Activated CD4-positive, alpha-beta memory T cell treated with anti-CD3 and anti-CD28 coated beads, Interleukin-2, amount 10 ng/mL, durations not matched to agents 7 days and 5 days (primary cell): ENCODE measurements around the gene RNF114. TPM values are rescaled to one million over a fixed set of nuclear protein-coding genes. Genes with fewer than 3 reads are reported as not detected.

ENCODE experiments used
- CTCF ChIA-PET: fragments of 350-600 bp; sonication (Branson Sonifier 250); formaldehyde crosslinking; loops from one replicate; lab custom pipeline; 2021; ENCODE audit warnings: antibody characterized with exemption, inconsistent platforms; lab: Charles Lee
- POLR2A ChIA-PET: fragments of 350-600 bp; sonication (Branson Sonifier 250); formaldehyde crosslinking; loops from one replicate; lab custom pipeline; 2021; ENCODE audit warnings: antibody characterized with exemption; lab: Charles Lee
- DNase-seq: peaks from one replicate; pipeline ENCODE4 v3.0.0-alpha.2; 2020
- H3K27ac Mint-ChIP-seq: one replicate; pipeline ENCODE4 v1.8.0; 2021; ENCODE audit warnings: mild to moderate bottlenecking, mixed read lengths
- H3K27me3 Mint-ChIP-seq: one replicate; pipeline ENCODE4 v1.8.0; 2021; ENCODE audit warnings: mixed read lengths
- H3K36me3 Mint-ChIP-seq: one replicate; pipeline ENCODE4 v1.8.0; 2021; ENCODE audit warnings: low read depth, mixed read lengths
- H3K4me1 Mint-ChIP-seq: one replicate; pipeline ENCODE4 v1.8.0; 2021; ENCODE audit warnings: mixed read lengths
- H3K4me3 Mint-ChIP-seq: one replicate; pipeline ENCODE4 v1.8.0; 2021; ENCODE audit warnings: mild to moderate bottlenecking, mixed read lengths
- H3K9me3 Mint-ChIP-seq: one replicate; pipeline ENCODE4 v1.8.0; 2021; ENCODE audit warnings: mixed read lengths
- total RNA-seq, 2 experiments: library from RNA; stranded (reverse); gene quantifications; one replicate each; pipeline ENCODE4 v1.2.3, GENCODE V29; 2021

The RNF114 gene, protein sequence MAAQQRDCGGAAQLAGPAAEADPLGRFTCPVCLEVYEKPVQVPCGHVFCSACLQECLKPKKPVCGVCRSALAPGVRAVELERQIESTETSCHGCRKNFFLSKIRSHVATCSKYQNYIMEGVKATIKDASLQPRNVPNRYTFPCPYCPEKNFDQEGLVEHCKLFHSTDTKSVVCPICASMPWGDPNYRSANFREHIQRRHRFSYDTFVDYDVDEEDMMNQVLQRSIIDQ
- 10 to 100 TPM; 66.4 to 76.4 TPM for total RNA-seq

- Mint-ChIP-seq H3K4me1 (peaks cover 52% of the 10 kb centered on the region), H3K27ac (peak within 1 kb of the TSS; percentile 91), H3K27me3 (no peaks in the 10 kb centered on the region), H3K9me3 (no peaks in the 10 kb centered on the region), H3K36me3 (peaks cover 24% of the 10 kb centered on the region), H3K4me3 (peak within 1 kb of the TSS; percentile 91)
- ChIA-PET POLR2A (interaction anchor here (0.7 to 2.4 kb wide), 18 partner anchors 10 to 607 kb away, joined by 3 to 26 read pairs (median 3); partner anchors contain the start of genes PEDS1, SLC9A8, SPATA2 and UBE2V1), CTCF (interaction anchor here (0.6 to 1.8 kb wide), 13 partner anchors 8 to 340 kb away, joined by 3 to 9 read pairs (median 3); partner anchors contain the start of genes PEDS1 and UBE2V1)
- peak; percentile 92 for DNase-seq
Observed at GRCh38 chr20:49936153-49937026, at the start of gene RNF114. RNF114 (plus strand) TSS chr20:49936397; CDS start chr20:49936413, 16 bp downstream.

DNA sequence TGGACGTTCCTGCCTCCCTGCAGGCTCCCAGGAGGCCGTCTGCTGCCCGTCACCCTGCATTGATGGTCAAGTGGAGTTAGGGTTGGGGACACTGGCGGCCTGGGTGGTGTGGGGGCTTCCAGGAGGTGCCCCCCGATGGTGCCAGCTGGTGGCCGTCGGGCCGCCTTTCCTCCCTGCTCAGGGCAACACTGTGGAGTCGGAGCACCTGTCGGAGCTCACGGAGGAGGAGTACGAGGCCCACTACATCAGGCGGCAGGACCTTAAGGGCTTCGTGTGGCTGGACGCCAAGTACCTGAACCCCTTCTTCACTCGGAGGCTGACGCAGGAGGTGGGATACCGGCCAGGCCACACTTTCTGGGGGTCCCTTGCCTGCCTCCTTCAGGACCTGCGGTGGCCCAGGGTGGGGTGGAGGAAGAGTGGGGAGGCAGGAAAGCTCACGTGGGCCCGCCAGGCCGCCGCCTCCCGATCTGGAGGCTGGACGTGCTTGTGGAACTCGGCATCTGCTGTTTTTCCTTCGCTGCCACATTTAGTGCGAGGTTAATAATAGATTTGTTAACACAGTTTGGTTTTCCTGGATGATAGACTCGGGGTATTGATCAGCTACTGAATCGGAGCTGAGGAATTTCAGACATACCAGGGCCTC is 49.5 kb upstream of the RNF114 start:
- no peak overlapping the region for H3K27ac Mint-ChIP-seq
- no peak for DNase-seq
- peaks cover 6% of the 10 kb centered on the region for H3K4me1 Mint-ChIP-seq
- H3K27me3 Mint-ChIP-seq: no peaks in the 10 kb centered on the region
- ChIA-PET POLR2A (interaction anchor here (1.2 kb wide), 1 partner anchor 277 kb away, joined by 4 read pairs; no protein-coding TSS in a partner anchor), CTCF (interaction anchor here (0.6 to 3.8 kb wide), 8 partner anchors 9 to 280 kb away, joined by 3 to 16 read pairs (median 4); partner anchors contain the start of gene SPATA2)
- no peaks in the 10 kb centered on the region for H3K9me3 Mint-ChIP-seq
- no peak overlapping the region for H3K4me3 Mint-ChIP-seq
- peaks cover 54% of the 10 kb centered on the region for H3K36me3 Mint-ChIP-seq

- ChIA-PET POLR2A (interaction anchor here (1.2 kb wide), 1 partner anchor 277 kb away, joined by 4 read pairs; no protein-coding TSS in a partner anchor), CTCF (interaction anchor here (0.7 to 3.8 kb wide), 15 partner anchors 10 to 321 kb away, joined by 3 to 16 read pairs (median 4); partner anchors contain the start of gene SPATA2)
- peaks cover 15% of the 10 kb centered on the region for H3K4me1 Mint-ChIP-seq
- H3K36me3 Mint-ChIP-seq: peaks cover 47% of the 10 kb centered on the region
- H3K27me3 Mint-ChIP-seq: no peaks in the 10 kb centered on the region
- no peak for DNase-seq
- no peaks in the 10 kb centered on the region for H3K9me3 Mint-ChIP-seq
- H3K27ac Mint-ChIP-seq: no peak overlapping the region
- no peak overlapping the region for H3K4me3 Mint-ChIP-seq
Observed at GRCh38 chr20:49887251-49888211, 48.7 kb upstream of the RNF114 start.

- Mint-ChIP-seq H3K4me3 (no peak overlapping the region), H3K4me1 (peaks cover 23% of the 10 kb centered on the region), H3K27ac (peak overlapping the region; percentile 8), H3K9me3 (no peaks in the 10 kb centered on the region), H3K27me3 (no peaks in the 10 kb centered on the region), H3K36me3 (peaks cover 45% of the 10 kb centered on the region)
- POLR2A ChIA-PET: interaction anchor here (1.2 kb wide), 1 partner anchor 278 kb away, joined by 4 read pairs; no protein-coding TSS in a partner anchor
- DNase-seq: peak; percentile 62
- CTCF ChIA-PET: interaction anchor here (0.9 to 3.8 kb wide), 14 partner anchors 11 to 322 kb away, joined by 3 to 16 read pairs (median 3); no protein-coding TSS in a partner anchor
Observed at GRCh38 chr20:49888212-49889000, 47.8 kb upstream of the RNF114 start.

DNA sequence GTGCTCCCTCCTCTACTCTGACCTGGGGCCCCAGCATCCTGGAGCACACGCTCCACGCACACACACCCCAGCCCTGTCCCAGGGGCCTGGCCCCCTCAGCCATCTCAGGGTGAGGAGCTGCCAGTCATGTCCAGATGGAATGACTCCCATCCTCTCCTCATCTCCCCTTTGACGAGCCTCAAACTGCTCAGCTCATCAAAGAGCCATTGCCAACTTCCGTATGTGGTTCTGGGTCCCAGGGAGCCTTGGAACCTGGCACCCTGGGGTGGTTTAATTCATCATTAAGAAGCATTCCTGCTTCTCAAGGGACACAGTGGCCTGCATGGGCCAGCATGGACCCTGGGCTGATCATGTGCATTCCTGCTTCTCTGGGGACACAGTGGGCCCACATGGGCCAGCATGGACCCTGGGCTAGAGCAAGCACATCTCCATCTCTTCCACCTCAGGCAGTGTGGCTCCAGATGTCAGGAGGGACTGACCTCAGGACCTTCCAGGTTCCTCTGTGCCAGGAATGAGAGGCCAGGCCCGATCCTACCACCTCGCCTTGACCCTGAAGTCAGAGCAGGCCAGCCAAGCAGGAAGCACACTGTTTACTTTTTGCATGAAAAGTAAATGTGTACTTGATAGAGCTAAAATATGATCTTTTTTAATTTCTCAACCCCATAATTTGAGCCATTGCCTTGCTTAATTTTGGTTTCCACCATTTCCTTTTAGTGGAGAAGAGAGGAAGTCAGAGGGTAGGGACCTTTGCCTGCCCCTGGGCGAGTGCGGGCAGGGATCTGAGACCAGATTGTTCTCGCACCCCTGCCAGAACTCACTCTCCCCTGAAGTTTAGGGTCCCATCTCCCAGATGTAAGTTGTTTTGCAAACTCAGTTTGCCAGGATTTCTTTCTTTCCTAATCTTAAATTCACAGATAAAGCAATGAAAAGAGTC is 46.9 kb upstream of the RNF114 start:
- H3K27ac Mint-ChIP-seq: no peak overlapping the region
- no peaks in the 10 kb centered on the region for H3K27me3 Mint-ChIP-seq
- peaks cover 32% of the 10 kb centered on the region for H3K4me1 Mint-ChIP-seq
- POLR2A ChIA-PET: no interaction called here
- no peak for DNase-seq
- CTCF ChIA-PET: interaction anchor here (0.9 to 3.8 kb wide), 14 partner anchors 10 to 323 kb away, joined by 3 to 16 read pairs (median 3); no protein-coding TSS in a partner anchor
- peaks cover 40% of the 10 kb centered on the region for H3K36me3 Mint-ChIP-seq
- no peak overlapping the region for H3K4me3 Mint-ChIP-seq
- H3K9me3 Mint-ChIP-seq: no peaks in the 10 kb centered on the region

DNA sequence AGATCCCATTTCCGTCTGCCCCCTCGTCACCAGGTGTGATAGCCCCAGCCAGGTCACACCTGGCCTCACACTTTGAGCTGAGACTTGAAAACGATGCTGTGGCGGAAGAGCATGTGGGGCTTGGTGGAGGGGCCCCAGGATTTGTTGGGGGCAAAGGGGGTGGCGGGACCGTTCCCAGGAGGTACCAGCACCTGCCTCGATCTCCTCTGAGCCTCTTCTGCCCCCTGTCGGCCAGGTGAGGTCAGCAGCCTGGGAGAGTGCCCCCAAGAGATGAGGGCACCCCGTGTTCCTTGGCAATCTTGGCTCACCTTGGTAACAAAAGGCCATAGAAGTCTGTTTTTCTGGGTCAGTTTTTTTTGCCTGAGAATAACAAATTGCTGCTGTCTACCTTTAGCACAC is 46.3 kb upstream of the RNF114 start:
- ChIA-PET POLR2A (no interaction called here), CTCF (interaction anchor here (3.8 kb wide), 1 partner anchor 280 kb away, joined by 16 read pairs; no protein-coding TSS in a partner anchor)
- DNase-seq: no peak
- Mint-ChIP-seq H3K4me3 (no peak overlapping the region), H3K27me3 (no peaks in the 10 kb centered on the region), H3K4me1 (peaks cover 36% of the 10 kb centered on the region), H3K36me3 (peaks cover 36% of the 10 kb centered on the region), H3K27ac (no peak overlapping the region), H3K9me3 (no peaks in the 10 kb centered on the region)

DNA sequence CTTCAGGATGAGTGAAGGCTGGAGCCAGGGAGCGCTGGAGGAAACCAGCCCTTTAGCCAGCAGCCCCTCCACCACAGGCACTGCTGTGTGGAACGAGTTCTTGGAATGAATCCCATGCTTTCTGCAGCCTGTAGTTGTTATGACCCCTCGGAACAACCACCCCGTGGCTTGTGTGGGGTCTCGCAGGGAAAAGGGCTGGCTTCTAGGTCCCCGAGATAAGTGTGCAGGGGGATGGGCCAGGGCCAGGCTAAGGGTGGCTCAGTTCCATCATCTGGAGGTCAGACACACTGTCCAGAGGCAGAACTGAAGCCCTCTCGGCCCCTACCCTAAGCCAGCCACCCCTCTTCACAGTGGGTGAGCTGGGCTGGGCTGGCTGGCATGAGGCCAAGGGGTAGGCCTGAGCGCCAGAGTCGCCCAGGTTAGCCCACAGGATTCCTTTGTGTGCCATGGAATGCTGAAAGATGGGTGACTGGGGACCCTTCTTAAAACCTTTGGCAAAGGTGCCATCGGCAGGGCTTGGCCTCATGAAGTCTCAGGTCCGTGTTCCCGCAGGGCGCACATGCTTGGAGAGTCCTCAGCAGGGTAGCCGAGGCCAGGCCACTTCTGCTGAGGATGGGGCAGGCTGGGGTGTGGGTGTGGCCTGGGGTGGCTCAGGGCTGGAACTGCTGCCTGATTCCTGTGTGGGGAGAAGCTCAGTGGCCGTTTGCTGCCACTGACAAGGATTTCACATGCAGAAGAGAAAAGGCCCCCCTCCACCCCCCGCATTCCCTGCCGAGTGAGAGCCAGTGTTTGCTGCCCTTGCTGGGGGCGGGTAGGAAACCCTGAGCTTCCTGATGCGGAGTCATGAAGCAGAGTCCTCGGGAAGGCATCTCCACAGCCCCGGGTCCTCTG is 45.5 kb upstream of the RNF114 start:
- Mint-ChIP-seq H3K4me1 (peaks cover 37% of the 10 kb centered on the region), H3K36me3 (peaks cover 36% of the 10 kb centered on the region), H3K9me3 (no peaks in the 10 kb centered on the region), H3K27me3 (no peaks in the 10 kb centered on the region), H3K4me3 (no peak overlapping the region), H3K27ac (no peak overlapping the region)
- DNase-seq: no peak
- ChIA-PET CTCF (interaction anchor here (0.8 to 3.8 kb wide), 2 partner anchors 281 to 282 kb away, joined by 3 to 16 read pairs; no protein-coding TSS in a partner anchor), POLR2A (interaction anchor here (1.3 kb wide), 1 partner anchor 25 kb away, joined by 3 read pairs; the partner anchor contains the start of gene SPATA2)

- ChIA-PET CTCF (interaction anchor here (0.8 to 2.4 kb wide), 3 partner anchors 79 to 283 kb away, joined by 3 to 17 read pairs (median 4); partner anchors contain the start of gene SLC9A8), POLR2A (interaction anchor here (1.1 to 2.3 kb wide), 4 partner anchors 11 to 351 kb away, joined by 3 to 7 read pairs (median 3); partner anchors contain the start of genes SLC9A8 and SPATA2)
- Mint-ChIP-seq H3K27ac (no peak overlapping the region), H3K4me3 (no peak overlapping the region), H3K27me3 (no peaks in the 10 kb centered on the region), H3K9me3 (no peaks in the 10 kb centered on the region), H3K36me3 (peaks cover 30% of the 10 kb centered on the region), H3K4me1 (peaks cover 37% of the 10 kb centered on the region)
- DNase-seq: no peak
Observed at GRCh38 chr20:49891476-49892110, 44.6 kb upstream of the RNF114 start.

DNA sequence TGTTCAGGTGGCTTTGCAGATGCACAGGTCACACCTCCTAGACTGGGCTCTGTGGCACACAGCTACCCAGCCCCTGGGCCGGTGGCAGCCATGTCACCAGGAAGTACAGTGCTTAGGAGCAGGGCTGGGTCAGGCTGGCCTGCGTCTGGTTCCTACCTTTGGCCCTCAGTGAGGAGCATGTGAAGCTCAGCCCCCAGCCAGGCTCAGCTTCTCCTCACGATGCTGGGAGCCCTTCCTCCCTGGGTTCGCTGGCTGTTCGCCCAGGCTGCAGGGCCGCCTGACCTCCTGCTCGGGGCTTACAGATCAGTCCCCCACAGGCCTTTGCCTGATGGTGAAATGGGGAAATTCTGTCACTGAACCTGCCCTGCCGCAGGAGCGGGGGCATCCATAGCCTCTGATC is 43.9 kb upstream of the RNF114 start:
- DNase-seq: no peak
- Mint-ChIP-seq H3K27ac (peak overlapping the region; percentile 81), H3K36me3 (peaks cover 24% of the 10 kb centered on the region), H3K4me3 (no peak overlapping the region), H3K4me1 (peaks cover 37% of the 10 kb centered on the region), H3K27me3 (no peaks in the 10 kb centered on the region), H3K9me3 (no peaks in the 10 kb centered on the region)
- CTCF ChIA-PET: interaction anchor here (0.8 to 2.4 kb wide), 4 partner anchors 12 to 281 kb away, joined by 3 to 17 read pairs (median 4); partner anchors contain the start of gene SLC9A8
- POLR2A ChIA-PET: interaction anchor here (1.1 to 2.3 kb wide), 4 partner anchors 10 to 351 kb away, joined by 3 to 7 read pairs (median 3); partner anchors contain the start of genes SLC9A8 and SPATA2
